ENCODE results near the gene PMEPA1.

DNA sequence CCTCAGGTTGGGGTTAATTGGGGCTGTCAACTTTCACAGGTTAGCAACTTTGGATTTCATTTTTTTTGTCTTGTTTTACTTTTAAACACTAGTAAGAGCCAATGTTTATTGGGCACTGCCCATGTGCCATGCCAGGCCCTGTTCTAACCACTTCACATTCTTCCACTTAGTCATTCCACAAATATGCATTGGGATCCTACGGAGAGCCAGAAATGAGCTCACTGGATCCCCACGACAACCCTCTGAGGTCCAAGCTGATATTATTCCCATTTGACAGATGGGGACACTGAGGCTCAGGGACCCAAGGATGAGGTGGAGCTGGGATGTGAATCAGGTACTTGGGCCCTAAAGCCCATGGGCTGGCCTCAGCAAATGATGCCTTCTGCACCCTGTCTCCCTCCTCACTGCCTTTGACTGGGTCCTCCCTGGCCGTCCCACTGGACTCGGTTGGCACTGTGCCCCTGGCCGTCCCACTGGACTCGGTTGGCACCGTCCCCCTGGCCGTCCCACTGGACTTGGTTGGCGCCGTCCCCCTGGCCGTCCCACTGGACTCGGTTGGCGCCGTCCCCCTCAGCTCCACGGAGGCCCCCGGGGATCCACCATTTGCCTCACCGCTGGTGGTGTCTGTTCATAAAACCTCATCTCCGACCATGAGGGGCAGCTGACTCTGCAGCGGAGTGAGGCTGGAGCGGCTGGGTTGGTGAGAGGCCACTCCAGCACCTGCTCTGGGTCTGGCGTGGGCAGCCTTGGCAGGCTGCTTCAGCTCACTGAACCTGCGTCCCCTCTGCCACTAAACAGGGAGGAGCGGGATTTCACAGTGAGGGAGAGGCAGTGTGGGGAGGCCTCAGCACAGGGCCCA, 4.8 kb upstream of the PMEPA1 start:
- TF ChIP-seq ZNF274 (IDR thresholded peaks at IDR 0.05; ENCODE audit: low read depth, low read length) (no peak), SUZ12 (IDR thresholded peaks at IDR 0.05; ENCODE audit: extremely low read depth, insufficient read depth, insufficient read length) (no peak), YY1 (IDR thresholded peaks at IDR 0.05; ENCODE audit: insufficient read depth, insufficient read length) (no peak)

All from NT2/D1 (cell line).